Measurements from ENCODE around the gene ARHGAP9.
"Not testable (repeated sequence)": the region's sequence is repeated elsewhere in the genome, so short reads cannot be mapped to it uniquely, and the experiment has no call there.

Gene ARHGAP9

DNA sequence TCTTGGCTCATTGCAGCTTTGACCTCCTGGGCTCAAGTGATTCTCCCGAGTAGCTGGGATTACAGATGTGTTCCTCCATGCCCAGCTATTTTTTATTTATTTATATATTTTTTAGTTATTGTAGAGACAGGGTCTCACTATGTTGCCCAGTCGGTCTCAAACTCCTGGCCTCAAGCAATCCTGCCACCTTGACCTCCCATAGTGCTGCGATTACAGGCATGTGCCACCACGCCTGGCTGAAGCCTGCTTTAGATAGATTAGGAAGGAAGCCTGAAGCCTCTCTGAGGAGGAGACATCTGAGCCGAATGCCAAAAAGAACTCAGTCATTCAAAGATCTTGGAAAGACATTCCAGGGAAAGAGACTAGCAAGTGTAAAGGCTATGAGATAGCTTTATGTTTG is 34.9 kb downstream of the ARHGAP9 start:
- no peak for DNase-seq (ENCODE audit: low spot score)
- Mint-ChIP-seq H3K36me3 (ENCODE audit: low read depth) (no peaks in the 10 kb centered on the region), H3K27me3 (ENCODE audit: low read depth) (peaks cover 5% of the 10 kb centered on the region), H3K27ac (peak overlapping the region; percentile 13), H3K4me1 (ENCODE audit: low read depth) (peaks cover 6% of the 10 kb centered on the region), H3K9me3 (peaks cover 5% of the 10 kb centered on the region), H3K4me3 (no peak overlapping the region)

DNA sequence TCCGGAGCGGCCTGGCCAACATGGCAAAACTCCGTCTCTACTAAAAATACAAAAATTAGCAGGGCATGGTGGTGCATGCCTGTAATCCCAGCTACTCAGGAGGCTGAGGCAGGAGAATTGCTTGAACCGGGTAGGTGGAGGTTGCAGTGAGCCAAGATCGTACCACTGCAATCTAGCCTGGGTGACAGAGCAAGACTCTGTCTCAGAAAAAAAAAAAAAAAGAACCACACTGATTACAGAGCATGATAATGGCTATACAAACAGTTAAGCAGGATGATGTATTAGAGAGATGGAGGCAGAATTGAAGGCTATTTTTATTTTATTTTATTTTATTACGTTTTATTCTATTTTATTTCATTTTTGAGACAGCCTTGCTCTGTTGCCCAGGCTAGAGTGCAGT is 35.3 kb downstream of the ARHGAP9 start:
- not testable (repeated sequence) for DNase-seq (ENCODE audit: low spot score); H3K27me3 Mint-ChIP-seq (ENCODE audit: low read depth); H3K4me1 Mint-ChIP-seq (ENCODE audit: low read depth); H3K4me3 Mint-ChIP-seq; H3K36me3 Mint-ChIP-seq (ENCODE audit: low read depth); H3K9me3 Mint-ChIP-seq
- peak overlapping the region; percentile 58 for H3K27ac Mint-ChIP-seq

DNA sequence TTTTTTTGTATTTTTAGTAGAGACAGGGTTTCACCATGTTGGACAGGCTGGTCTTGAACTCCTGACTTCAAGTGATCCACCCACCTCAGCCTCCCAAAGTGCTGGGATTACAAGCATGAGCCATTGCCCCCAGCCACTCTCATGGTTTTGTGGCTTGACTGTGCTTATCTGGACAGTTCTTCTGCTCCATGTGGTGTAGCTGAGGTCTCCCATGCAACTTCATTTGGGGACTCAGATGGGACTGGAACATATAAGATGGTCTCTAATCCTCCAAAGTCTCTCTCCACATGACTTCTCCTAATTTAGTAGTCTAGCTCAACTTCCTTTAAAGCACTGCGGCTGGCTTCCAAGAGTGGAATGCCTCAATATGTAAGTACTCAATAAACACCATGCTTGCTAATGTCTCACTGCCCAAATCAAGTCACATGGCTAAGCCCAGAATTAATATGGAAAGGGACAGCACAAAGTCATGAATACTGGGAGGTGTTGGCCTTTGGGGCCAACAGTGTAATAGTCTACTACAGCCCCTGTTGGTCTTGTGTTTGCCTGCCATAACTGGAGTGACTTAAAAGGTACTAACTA is 37.7 kb downstream of the ARHGAP9 start:
- Mint-ChIP-seq H3K9me3 (peaks cover 5% of the 10 kb centered on the region), H3K27ac (no peak overlapping the region), H3K36me3 (ENCODE audit: low read depth) (no peaks in the 10 kb centered on the region), H3K4me3 (no peak overlapping the region), H3K4me1 (ENCODE audit: low read depth) (peaks cover 6% of the 10 kb centered on the region), H3K27me3 (ENCODE audit: low read depth) (peaks cover 10% of the 10 kb centered on the region)
- no peak for DNase-seq (ENCODE audit: low spot score)

DNA sequence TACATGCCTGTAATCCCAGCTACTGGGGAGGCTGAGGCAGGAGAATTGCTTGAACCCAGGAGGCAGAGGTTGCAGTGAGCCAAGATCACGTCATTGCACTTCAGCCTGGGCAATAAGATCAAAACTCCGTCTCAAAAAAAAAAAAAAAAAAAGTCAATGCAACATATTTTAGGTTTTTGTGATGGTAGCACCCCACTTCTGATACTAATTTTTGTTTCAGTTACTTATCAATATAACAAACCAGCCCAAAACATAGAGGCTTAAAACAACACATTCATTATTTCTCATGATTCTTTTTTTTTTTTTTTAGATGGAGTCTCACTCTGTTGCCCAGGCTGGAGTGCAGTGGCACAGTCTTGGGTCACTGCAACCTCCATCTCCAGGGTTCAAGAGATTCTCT is 38.3 kb downstream of the ARHGAP9 start:
- not testable (repeated sequence) for H3K36me3 Mint-ChIP-seq (ENCODE audit: low read depth); H3K9me3 Mint-ChIP-seq; H3K4me3 Mint-ChIP-seq; H3K27ac Mint-ChIP-seq; DNase-seq (ENCODE audit: low spot score); H3K4me1 Mint-ChIP-seq (ENCODE audit: low read depth)
- H3K27me3 Mint-ChIP-seq (ENCODE audit: low read depth): peaks cover 10% of the 10 kb centered on the region

DNA sequence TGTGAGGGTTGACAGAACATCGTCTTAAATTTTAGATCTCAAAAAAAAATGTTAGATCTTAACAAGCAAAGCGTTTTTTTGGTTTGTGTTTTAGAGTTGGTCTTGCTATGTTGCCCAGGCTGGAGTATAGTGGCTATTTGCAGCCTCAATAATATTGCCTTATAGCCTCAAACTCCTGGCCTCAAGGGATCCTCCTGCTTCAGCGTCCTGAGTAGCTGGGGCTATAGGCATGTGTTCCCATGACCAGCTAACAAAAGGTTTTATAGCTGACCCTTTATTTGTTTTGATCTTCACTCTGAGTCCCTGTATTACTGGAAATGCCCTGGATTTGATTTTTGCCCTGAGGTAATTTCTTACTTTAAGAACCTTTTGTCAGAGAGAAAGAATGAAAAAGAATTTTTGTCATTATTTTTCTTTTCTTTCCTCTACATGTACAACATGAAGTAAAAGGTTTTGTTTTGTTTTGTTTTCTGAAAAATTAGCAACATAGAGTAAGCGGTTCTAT is 39.9 kb downstream of the ARHGAP9 start:
- no peak for DNase-seq (ENCODE audit: low spot score)
- no peaks in the 10 kb centered on the region for H3K36me3 Mint-ChIP-seq (ENCODE audit: low read depth)
- H3K9me3 Mint-ChIP-seq: peaks cover 5% of the 10 kb centered on the region
- no peak overlapping the region for H3K4me3 Mint-ChIP-seq
- peaks cover 10% of the 10 kb centered on the region for H3K27me3 Mint-ChIP-seq (ENCODE audit: low read depth)
- peaks cover 4% of the 10 kb centered on the region for H3K4me1 Mint-ChIP-seq (ENCODE audit: low read depth)
- H3K27ac Mint-ChIP-seq: no peak overlapping the region

DNA sequence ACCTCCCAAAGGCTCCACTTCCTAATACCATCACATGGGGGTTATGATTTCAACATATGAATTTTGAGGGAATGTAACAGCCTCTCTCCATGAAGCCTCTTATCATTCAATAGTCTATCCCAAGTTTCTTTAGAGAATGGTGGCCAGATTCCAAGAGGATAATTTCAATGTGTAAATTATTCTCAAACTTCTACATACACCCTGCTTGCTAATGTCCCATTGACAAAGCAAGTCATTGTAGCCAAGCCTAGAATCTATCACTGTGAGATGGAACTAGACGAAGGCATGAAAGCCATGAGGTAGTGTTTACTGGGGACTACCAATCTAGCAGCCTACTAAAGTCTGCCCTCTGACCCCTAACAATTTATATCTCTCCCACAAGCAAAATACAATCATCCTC is 41.3 kb downstream of the ARHGAP9 start:
- no peak overlapping the region for H3K4me3 Mint-ChIP-seq
- no peaks in the 10 kb centered on the region for H3K36me3 Mint-ChIP-seq (ENCODE audit: low read depth)
- H3K27ac Mint-ChIP-seq: no peak overlapping the region
- no peak for DNase-seq (ENCODE audit: low spot score)
- peaks cover 5% of the 10 kb centered on the region for H3K9me3 Mint-ChIP-seq
- H3K27me3 Mint-ChIP-seq (ENCODE audit: low read depth): peaks cover 10% of the 10 kb centered on the region
- peaks cover 7% of the 10 kb centered on the region for H3K4me1 Mint-ChIP-seq (ENCODE audit: low read depth)

DNA sequence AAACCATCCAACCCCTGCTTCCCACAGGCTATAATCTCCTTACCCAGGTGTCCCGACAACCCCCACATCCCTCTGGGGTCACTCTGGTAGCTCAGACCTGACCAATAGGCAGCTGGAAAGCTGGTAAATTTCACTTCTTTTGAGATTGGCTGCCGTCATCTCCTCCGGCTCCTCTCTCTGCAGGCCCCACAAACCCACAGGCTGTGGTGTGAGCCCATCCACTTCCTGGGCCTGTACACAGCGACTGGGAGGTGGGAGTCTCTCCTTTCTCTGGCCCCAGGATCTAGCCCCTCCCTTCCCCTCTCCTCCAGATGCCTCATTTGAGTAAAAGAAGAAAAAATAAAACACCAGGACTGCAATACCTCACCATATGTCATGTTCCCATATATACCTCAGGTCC is 44.4 kb downstream of the ARHGAP9 start:
- Mint-ChIP-seq H3K27me3 (ENCODE audit: low read depth) (peaks cover 6% of the 10 kb centered on the region), H3K36me3 (ENCODE audit: low read depth) (no peaks in the 10 kb centered on the region), H3K4me3 (peak overlapping the region; percentile 58), H3K4me1 (ENCODE audit: low read depth) (peaks cover 18% of the 10 kb centered on the region), H3K9me3 (no peaks in the 10 kb centered on the region), H3K27ac (peak overlapping the region; percentile 67)
- DNase-seq (ENCODE audit: low spot score): no peak

DNA sequence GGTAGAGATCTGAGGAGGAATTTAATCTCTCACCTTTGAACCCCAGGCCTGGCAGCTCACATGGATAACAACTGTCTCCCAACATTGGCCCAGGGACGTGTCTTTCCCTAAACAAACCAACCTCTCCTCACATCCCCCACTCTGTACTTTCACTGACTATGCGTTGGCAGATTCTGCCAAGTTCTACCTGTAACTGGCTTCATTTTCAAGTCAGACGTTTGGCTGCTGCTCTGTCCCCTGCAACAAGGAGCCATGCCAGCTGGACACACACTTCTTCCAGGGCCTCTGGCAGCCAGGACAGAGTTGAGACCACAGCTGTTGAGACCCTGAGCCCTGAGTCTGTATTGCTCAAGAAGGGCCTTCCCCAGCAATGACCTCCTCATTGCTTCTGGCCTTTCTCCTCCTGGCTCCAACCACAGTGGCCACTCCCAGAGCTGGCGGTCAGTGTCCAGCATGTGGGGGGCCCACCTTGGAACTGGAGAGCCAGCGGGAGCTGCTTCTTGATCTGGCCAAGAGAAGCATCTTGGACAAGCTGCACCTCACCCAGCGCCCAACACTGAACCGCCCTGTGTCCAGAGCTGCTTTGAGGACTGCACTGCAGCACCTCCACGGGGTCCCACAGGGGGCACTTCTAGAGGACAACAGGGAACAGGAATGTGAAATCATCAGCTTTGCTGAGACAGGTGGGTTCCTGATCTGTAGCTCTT is 45.0 kb downstream of the ARHGAP9 start, which contains the start of gene INHBC:
Gene INHBC (plus strand): TSS at position 268 of the 707 bp plus-strand sequence. CDS start 103 bp downstream, at position 371.
- H3K4me3 Mint-ChIP-seq: peak within 1 kb of the TSS; percentile 58
- H3K36me3 Mint-ChIP-seq (ENCODE audit: low read depth): peaks cover 1% of the 10 kb centered on the region
- H3K4me1 Mint-ChIP-seq (ENCODE audit: low read depth): peaks cover 21% of the 10 kb centered on the region
- H3K27ac Mint-ChIP-seq: peak within 1 kb of the TSS; percentile 67
- H3K27me3 Mint-ChIP-seq (ENCODE audit: low read depth): peaks cover 6% of the 10 kb centered on the region
- DNase-seq (ENCODE audit: low spot score): no peak
- no peaks in the 10 kb centered on the region for H3K9me3 Mint-ChIP-seq

DNA sequence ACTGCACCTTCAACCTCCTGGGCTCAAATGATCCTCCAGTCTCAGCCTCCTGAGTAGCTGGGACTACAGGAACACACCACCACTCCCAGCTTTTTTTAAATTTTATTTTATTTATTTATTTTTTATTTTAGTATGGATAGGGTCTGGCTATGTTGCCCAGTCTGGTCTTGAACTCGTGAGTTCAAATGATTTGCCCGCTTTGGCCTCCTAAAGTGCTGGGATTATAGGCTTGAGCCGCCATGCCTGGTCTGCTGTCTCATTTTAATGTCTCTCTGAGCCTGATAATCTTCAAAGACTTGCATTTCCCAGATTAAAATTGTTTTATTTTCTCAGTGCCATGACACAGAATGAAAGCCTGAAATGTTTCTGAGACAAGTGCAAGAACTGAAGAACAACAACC is 46.3 kb downstream of the ARHGAP9 start:
- Mint-ChIP-seq H3K9me3 (no peaks in the 10 kb centered on the region), H3K27ac (no peak overlapping the region), H3K36me3 (ENCODE audit: low read depth) (peaks cover 5% of the 10 kb centered on the region), H3K4me1 (ENCODE audit: low read depth) (peaks cover 27% of the 10 kb centered on the region), H3K27me3 (ENCODE audit: low read depth) (peaks cover under 1% of the 10 kb centered on the region), H3K4me3 (no peak overlapping the region)
- DNase-seq (ENCODE audit: low spot score): no peak

DNA sequence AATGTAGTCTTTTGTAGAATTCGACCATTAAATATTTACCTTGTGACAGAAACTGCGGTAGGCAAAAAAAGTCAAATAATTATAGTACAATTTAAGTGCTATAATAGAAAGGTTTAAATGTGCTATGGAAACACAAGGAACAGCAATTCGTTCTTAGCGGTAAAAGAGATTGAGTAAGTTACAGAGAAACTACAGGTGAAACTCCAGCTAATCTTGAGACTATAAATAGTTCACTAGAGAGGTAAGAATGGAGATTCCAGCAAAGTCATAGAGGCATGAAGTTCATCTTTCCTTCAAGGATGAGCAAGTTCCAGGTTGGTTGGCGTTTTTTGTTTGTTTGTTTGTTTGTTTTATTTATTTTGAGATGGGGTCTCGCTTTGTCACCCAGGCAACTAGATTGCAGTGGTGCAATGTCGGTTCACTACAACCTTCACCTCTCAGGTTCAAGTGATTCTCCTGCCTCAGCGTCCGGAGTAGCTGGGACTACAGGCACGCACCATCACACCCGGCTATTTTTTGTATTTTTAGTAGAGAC is 47.9 kb downstream of the ARHGAP9 start:
- Mint-ChIP-seq H3K4me3 (peak overlapping the region; percentile 95), H3K4me1 (ENCODE audit: low read depth) (peaks cover 28% of the 10 kb centered on the region), H3K36me3 (ENCODE audit: low read depth) (peaks cover 7% of the 10 kb centered on the region), H3K9me3 (no peaks in the 10 kb centered on the region), H3K27me3 (ENCODE audit: low read depth) (no peaks in the 10 kb centered on the region), H3K27ac (peak overlapping the region; percentile 99)
- DNase-seq (ENCODE audit: low spot score): no peak

DNA sequence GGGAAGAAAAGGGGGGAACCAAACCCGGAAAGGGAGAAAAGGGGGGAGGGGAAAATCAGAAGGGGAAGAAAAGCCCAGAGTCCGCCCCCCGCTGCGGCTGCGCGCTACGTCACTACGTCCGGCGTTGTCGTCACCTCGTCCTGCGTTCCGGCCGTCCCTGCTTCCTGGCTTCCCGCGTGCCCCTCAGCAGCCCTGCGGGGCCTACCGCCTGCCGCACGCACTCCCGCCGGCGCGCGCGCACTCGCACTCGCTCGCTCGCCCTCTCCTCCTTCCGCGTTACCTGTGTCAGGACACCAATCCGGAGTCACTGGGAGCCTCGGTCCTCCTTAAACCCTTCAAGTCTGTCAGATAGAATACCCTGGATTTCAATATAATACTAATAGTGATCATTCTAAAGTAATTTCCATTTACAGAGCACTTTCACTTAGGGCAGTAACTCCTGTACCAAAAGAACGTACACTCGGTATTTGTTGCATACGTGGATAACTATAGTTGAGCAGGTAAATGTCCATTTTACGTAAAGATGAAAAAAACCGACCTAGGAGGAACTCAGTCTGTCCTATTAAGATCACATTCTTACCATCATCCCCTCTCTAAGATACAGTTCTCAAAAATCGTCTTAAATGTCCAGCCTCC is 48.6 kb downstream of the ARHGAP9 start, which contains the start of gene R3HDM2:
Gene R3HDM2 (minus strand): TSS at position 113 of the 636 bp plus-strand sequence. CDS start 120,615 bp downstream, outside the sequence.
- H3K9me3 Mint-ChIP-seq: no peaks in the 10 kb centered on the region
- peak within 1 kb of the TSS; percentile 99 for H3K4me3 Mint-ChIP-seq
- peaks cover 7% of the 10 kb centered on the region for H3K36me3 Mint-ChIP-seq (ENCODE audit: low read depth)
- peak; percentile 93 for DNase-seq (ENCODE audit: low spot score)
- peaks cover 33% of the 10 kb centered on the region for H3K4me1 Mint-ChIP-seq (ENCODE audit: low read depth)
- H3K27ac Mint-ChIP-seq: peak within 1 kb of the TSS; percentile 100
- H3K27me3 Mint-ChIP-seq (ENCODE audit: low read depth): no peaks in the 10 kb centered on the region

DNA sequence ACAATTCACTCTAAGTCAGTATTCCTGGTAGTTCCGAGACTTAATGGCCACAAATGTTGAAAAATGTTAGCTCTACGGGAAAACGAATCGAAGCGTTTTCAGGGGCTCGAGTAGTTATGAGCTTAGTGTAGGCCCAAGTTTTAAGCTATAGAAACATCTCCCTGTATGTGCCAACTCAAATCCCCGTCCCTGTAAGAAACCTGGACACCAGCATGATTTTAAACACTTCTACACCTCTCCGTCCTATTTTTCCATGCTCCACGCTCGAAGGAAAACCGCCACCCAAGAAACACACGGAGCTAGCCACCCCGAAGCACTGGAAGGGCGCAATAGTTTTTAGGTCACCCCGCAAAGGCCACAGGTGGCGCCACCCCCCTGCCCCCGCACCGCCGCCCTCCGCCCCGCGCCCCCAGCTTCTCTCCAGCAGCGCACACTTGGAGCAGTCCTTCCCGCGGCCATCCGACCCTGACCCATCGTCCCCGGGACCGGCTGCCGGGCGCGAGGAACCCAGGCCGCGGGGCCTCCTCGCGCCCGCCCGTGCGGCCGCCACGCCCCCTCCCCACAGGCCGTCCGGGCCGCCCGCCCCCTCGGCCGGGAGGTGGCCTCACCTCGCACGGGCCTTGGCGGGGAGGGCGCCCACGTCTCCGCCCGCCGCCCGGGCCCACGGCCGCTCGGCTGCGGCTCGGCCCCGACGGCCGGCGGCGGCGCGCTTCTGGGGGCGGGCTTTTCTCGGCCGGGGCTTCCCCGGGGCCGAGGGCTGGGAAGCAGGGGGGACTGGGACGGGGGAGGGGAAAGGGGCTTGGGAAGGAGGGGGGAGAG is 49.3 kb downstream of the ARHGAP9 start:
- H3K27ac Mint-ChIP-seq: peak overlapping the region; percentile 100
- no peak for DNase-seq (ENCODE audit: low spot score)
- H3K9me3 Mint-ChIP-seq: no peaks in the 10 kb centered on the region
- H3K27me3 Mint-ChIP-seq (ENCODE audit: low read depth): no peaks in the 10 kb centered on the region
- H3K4me3 Mint-ChIP-seq: peak overlapping the region; percentile 99
- H3K4me1 Mint-ChIP-seq (ENCODE audit: low read depth): peaks cover 31% of the 10 kb centered on the region
- H3K36me3 Mint-ChIP-seq (ENCODE audit: low read depth): peaks cover 9% of the 10 kb centered on the region

DNA sequence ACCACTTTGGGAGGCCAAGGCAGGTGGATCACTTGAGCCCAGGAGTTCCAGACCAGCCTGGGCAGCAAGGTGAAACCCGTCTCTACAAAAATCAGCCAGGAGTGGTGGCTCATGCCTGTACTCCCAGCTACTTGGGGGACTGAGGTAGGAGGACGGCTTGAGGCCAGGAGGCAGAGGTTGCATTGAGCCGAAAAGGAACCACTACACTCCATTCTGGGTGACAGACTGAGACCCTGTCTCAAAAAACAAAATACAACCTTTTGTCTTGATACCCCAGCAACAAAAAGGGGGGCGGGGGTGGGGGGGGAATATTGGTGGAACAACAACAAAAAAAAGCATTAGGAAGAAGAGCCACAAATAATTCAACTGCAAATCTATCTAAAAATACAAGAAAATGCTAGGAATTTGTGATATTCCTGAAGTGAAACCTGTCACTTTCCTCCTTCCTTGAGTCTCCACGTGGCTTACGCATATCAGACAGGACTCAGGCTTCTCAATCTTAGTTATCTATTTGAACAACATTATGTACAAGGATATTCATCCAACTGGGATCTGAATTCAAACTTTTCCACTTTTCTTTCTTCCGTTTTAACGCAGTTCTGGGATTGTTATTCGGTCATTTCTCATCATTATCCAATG is 50.1 kb downstream of the ARHGAP9 start:
- Mint-ChIP-seq H3K4me3 (peak overlapping the region; percentile 99), H3K36me3 (ENCODE audit: low read depth) (peaks cover 9% of the 10 kb centered on the region), H3K27ac (peak overlapping the region; percentile 100), H3K27me3 (ENCODE audit: low read depth) (no peaks in the 10 kb centered on the region), H3K4me1 (ENCODE audit: low read depth) (peaks cover 29% of the 10 kb centered on the region), H3K9me3 (no peaks in the 10 kb centered on the region)
- DNase-seq (ENCODE audit: low spot score): no peak
